ENCODE data around the gene RAPGEF1.
A peak's percentile ranks its signal among the peaks of the same experiment; 100 is the strongest.
"Not testable (repeated sequence)": the region's sequence is repeated elsewhere in the genome, so short reads cannot be mapped to it uniquely, and the experiment has no call there.

RAPGEF1 gene, protein sequence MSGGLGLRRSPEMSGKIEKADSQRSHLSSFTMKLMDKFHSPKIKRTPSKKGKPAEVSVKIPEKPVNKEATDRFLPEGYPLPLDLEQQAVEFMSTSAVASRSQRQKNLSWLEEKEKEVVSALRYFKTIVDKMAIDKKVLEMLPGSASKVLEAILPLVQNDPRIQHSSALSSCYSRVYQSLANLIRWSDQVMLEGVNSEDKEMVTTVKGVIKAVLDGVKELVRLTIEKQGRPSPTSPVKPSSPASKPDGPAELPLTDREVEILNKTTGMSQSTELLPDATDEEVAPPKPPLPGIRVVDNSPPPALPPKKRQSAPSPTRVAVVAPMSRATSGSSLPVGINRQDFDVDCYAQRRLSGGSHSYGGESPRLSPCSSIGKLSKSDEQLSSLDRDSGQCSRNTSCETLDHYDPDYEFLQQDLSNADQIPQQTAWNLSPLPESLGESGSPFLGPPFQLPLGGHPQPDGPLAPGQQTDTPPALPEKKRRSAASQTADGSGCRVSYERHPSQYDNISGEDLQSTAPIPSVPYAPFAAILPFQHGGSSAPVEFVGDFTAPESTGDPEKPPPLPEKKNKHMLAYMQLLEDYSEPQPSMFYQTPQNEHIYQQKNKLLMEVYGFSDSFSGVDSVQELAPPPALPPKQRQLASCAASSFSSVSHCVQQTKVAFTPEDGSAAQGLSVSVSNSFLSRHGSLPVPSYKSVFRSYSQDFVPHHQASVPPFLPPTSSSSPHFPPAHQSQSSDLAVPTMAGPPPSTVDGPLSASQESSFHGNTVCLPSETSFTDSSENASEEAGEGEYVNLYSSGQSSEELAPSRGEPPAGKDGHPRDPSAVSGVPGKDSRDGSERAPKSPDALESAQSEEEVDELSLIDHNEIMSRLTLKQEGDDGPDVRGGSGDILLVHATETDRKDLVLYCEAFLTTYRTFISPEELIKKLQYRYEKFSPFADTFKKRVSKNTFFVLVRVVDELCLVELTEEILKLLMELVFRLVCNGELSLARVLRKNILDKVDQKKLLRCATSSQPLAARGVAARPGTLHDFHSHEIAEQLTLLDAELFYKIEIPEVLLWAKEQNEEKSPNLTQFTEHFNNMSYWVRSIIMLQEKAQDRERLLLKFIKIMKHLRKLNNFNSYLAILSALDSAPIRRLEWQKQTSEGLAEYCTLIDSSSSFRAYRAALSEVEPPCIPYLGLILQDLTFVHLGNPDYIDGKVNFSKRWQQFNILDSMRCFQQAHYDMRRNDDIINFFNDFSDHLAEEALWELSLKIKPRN (N-terminal part only)

DNA sequence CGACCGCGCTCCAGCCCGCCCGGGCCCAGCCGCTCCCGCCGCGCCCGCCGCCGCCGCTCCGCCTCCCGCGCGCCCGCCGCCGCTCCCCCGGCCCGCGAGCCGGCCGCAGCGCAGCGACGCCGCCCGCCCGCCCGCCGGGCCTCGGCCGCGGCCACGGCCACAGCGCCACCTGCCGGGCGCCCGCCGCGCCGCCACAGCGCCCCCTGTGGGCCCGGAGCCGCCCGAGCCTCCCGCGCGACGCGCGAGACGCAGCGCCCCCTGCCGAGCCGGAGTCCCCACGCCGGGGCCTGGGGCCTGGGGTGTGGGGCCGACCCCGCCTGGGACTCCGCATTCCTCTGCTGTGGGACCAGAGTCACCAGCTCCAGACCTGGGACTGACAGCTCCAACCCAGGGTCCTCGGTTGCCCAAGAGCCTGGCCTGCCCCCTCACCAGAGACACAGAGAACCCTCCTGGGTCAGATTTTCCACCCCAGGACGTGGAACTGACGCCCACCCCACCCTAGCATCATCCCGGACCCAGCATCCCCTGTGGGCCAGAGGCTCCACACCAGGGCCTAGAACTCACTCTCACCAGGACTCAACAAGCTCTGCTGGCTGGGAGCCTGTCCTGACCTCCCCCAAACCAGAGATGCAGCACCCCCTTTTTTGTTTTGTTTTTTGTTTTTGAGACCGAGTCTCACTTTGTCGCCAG, at the start of gene RAPGEF1:
Gene RAPGEF1, minus strand, starts transcription at position 118 of the 690 bp plus-strand sequence. CDS start 246 bp downstream, outside the sequence.
- no peak for DNase-seq

GRCh38 chr9:131788851-131789250, 49.0 kb upstream of the RAPGEF1 start:
- no peak for DNase-seq

DNA sequence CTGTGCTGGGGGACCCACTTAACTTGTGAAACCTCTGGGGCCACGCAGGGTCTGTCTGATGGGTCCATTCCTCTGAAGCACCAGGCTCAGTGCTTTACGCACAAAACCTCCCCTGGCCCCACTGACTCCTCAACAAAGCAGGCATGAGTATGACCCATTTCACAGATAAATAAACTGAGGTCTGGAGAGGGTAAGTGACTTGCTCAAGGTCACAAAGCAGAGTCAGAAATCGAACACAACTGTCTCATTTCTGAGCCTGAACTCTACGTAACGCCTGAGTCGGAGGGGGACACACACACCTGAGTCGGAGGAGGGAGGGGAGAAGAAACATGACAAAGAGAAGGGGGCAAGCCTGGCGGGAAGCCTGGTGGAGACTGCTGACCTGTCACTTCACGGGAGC, 48.0 kb upstream of the RAPGEF1 start:
- no peak for DNase-seq

DNA sequence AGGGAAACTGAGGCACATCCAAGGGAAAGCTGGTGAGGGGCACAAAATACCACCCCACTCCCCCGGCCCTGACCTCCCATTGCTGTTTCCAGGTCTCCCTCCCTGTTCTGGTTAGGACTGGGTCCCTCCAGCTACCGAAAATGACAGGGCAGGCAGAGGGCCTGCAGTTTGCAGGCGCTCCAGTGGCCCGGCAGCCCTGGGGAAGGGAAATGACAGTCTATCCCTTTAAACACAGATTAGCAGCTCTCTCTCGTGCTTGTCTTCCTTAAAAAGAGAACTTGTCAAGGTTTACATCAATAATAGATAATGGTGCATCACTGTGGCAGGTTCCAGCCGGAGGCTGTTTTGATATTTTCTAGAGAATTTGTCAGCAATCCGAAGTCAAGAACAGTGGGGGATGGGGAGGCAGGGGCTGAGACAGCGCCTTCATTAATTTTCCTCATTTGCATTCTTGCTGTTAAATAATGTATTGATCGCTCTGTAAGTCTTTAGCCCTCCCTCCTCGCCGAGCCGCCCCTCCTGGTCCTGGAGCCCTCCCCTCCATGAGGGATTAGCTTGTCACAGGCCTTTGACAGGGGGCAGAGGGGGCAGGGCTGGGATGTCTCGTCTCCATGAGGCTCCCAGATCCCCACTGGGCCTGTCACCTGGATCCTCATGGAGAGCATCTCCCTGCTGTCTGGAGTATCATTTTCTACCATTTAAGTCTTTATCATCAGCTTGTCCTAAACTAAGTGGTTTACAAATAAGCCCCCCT, 45.0 kb upstream of the RAPGEF1 start:
- no peak for DNase-seq

DNA sequence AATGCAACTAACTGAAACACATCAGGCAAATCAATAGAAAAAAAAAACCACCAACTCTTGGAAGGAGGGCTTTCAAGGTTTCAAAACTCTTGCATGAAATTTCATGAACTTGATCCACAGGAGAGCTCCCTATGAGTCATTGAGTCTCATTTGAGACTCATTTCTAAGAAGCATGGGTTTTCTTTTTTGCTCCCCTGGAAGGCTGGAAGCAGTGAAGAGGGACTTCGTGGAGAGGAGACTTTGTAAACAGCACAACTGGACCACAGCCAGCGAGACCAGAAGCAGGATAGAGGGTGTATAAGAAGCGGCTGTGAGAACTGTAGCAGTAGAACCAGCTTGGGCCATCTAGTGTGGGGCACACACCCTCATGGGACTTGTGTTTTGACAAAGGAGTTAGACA, 41.2 kb upstream of the RAPGEF1 start:
- no peak for DNase-seq

DNA sequence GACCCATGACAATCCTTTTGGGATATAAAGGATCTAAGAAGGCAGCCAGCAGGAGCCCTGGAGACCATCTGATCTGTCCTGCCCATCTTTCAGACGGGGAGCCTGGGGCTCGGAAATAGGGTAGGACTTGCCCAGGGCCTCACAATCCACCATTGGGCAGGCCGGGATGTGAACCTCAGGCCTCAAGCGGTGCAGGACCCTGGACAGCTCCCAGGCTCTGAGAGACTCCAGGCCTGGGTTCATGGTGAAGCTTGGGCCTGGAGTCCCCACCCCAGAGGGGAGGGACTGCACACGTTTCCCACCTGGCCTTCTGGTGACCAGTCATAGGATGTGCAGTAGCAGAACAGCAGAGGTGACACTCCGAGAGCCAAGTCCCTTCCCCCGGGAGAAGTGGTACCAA, 36.6 kb upstream of the RAPGEF1 start:
- no peak for DNase-seq

GRCh38 chr9:131776036-131776435, 36.2 kb upstream of the RAPGEF1 start:
- no peak for DNase-seq

DNA sequence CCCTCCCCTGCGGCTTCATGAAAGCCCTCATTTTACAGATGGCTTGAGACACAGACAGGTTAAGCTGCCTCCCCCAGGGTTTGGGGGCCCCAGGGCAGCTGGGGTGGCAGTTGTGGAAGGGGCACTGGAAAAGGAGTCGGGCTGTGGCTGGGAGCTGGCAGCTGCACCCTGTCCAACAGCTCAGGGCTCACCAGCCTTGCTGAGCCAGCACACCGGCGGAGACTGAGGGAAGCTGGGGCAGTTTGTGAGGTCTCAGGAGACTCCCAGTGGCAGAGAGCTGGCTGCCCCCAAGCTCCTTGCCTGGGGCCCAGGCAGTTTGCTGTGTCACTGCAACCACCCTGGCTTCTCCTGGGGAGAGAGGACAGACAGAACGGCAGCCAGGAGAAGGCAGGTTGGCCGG, 34.8 kb upstream of the RAPGEF1 start:
- no peak for DNase-seq

DNA sequence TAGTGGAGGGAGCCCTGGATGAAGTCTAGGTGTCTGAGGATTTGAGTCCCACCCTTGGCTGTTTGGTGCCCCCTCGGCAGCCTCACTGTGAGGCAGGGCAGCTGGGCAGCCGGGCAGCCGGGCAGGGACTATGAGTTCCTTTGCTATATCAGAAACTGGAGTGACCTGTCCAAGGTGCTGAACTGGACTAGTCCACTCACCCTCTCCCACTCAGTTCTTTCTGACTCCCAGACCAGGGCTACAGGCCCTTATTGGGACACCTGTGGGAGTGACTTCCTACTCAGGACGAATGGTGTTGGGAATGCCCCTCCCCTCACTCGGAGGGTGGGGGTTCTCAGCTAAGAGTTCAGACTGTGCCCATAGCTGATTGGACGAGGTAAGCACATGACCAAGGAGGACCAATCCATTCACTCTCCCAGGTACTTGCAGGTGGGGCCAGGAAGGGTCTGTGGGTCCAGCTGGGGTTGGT, 34.1 kb upstream of the RAPGEF1 start:
- no peak for DNase-seq

GRCh38 chr9:131772940-131773339, 33.1 kb upstream of the RAPGEF1 start:
- no peak for DNase-seq

- no peak for DNase-seq
These were observed 31.8 kb upstream of the RAPGEF1 start for GRCh38 chr9:131771646-131772045.

- no peak for DNase-seq
These were observed 29.5 kb upstream of the RAPGEF1 start for GRCh38 chr9:131769361-131769760.

DNA sequence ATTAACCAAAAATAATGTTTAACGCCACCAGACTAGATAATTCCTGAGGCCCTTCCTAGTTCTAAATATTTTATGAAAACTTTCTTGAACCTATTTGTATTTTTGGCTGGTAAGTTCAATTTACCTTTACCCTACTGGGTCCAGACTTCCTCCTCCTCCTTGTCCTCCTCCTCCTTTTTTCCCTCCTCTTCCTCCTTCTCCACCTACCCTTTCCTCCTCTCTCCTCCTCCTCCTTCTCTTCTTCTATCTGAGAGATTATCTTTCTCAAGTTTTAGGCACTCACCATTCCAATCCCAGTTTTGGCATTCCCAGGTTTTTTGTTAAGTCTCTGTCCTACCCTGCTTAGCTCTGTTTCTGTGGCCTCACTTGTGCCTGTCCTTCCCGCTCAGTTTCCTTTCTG, 24.7 kb upstream of the RAPGEF1 start:
- no peak for DNase-seq

DNA sequence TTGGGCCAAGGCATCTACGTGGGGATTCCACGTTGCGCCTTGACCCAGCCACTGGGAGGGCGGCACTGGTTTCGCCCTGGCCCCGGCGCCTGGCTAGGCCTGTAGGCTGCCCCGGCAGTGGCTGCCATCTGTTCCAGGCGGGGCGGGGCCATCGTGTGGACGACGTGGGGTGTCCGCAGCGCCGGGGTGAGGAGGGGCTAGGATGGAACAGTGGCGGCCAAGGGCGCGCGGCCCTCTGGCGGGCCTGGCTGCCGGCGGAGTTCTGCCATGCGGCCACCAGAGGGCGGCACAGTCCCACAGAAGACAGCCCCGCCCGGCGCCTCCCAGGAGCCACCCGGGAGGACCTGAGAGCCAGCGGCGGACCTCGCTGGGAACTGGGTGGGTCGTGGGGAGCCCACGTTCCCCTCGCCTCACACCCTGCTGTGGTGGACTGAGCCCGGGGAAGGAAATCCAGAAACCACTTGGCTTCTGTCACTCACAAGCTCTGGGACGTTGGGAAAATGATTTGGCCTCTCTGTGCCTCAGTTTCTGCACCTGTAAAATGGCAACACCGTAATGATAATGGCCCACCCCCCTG, 22.6 kb upstream of the RAPGEF1 start:
- DNase-seq, result peak; percentile 25

- peak; percentile 30 for DNase-seq
These were observed 19.3 kb upstream of the RAPGEF1 start for GRCh38 chr9:131759017-131759647.

GRCh38 chr9:131757549-131757948, 17.7 kb upstream of the RAPGEF1 start:
- DNase-seq, result no peak

DNA sequence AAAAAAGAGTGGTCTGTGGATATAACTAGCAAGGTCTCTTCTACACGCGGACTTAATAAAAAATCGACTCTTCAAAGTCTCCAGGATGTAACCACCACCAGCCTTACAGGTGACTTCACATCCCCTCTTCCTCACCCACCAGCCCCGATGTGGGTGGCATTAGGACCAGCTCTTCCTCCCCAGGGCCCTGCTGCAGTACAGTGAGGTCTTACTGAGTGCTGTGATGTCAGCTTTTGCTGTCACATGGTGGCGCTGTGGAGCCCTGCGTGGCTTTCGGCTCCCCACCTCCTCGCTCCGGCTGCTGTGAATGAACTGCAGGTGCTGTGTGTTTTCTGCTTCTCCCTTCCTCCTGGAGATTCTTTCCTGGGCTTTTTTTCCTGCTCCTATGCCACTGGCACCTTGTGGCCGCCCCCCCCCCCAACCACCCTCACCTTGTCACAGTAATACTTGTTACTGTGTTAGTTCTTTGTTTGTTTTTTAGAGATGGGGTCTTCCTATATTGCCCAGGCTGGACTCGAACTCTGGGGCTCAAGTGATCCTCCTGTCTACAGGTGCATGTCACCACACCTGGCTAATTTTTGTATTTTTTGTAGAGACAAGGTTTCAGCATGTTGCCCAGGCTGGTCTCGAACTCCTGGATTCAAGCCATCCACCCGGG, 15.8 kb upstream of the RAPGEF1 start:
- peak; percentile 47 for DNase-seq

GRCh38 chr9:131754846-131755245, 15.0 kb upstream of the RAPGEF1 start:
- DNase-seq, result no peak

DNA sequence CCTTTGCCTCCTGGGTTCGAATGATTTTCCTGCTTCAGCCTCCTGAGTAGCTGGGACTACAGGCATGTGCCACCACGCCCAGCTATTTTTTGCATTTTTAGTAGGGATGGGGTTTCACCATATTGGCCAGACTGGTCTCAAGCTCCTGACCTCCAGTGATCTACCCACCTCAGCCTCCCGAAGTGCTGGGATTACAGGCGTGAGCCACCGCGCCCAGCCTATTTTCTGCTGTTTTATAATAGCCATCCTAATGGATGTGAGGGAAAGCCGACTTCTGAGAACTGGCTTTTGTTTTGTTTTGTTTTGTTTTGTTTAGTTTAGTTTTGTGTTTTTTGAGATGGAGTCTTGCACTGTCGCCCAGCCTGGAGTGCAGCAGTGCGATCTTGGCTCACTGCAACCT, 13.9 kb upstream of the RAPGEF1 start:
- DNase-seq, result not testable (repeated sequence)

- DNase-seq, result no peak
These were observed 12.5 kb upstream of the RAPGEF1 start for GRCh38 chr9:131752231-131752884.
